Prostate gland (tissue), 2 donors: ENCODE results near the gene ZSCAN21. TPM values are rescaled to one million over a fixed set of nuclear protein-coding genes. Genes with fewer than 3 reads are reported as not detected.

ENCODE experiments used
- DNase-seq: peaks from one replicate; pipeline ENCODE4 v3.0.0-alpha.2; 2019; ENCODE audit warnings: low spot score
- H3K27ac ChIP-seq, 2 donors: fragments of 200-600 bp; sonication (generic); 2 replicates each; pipeline ENCODE4 v1.5.1; 2017 to 2019
- H3K27me3 ChIP-seq: fragments of 200-600 bp; sonication (generic); replicated peaks from 2 replicates; pipeline ENCODE4 v1.5.1; 2019; ENCODE audit not compliant: insufficient read depth
- H3K36me3 ChIP-seq, 2 donors: fragments of 200-600 bp; sonication (generic); 1 replicate in 1 of 2; 2 replicates in 1 of 2; pipeline versions ENCODE4 v1.5.1 to v1.8.1; 2017 to 2019
- H3K4me1 ChIP-seq: fragments of 200-600 bp; sonication (generic); replicated peaks from 2 replicates; pipeline ENCODE4 v1.5.1; 2019
- H3K4me3 ChIP-seq, 2 donors: fragments of 200-600 bp; sonication (generic); 2 replicates each; pipeline ENCODE4 v1.5.1; 2017 to 2019
- H3K9me3 ChIP-seq: fragments of 200-600 bp; sonication (generic); 2 replicates; pipeline ENCODE4 v1.5.1; 2017
- CTCF ChIP-seq, 4 experiments: fragments of 200-600 bp in 2 of 4; fragments of 450-650 bp in 2 of 4; sonication (generic) in 2 of 4; IDR thresholded peaks; 1 replicate in 3 of 4; 2 replicates in 1 of 4; pipeline ENCODE4 v1.5.1; 2016 to 2019; ENCODE audit warnings: antibody characterized with exemption in 4 of 4, mild to moderate bottlenecking in 2 of 4, moderate library complexity in 2 of 4
- POLR2A ChIP-seq: fragments of 450-650 bp; IDR thresholded peaks from one replicate; pipeline ENCODE4 v1.6.1; 2016; ENCODE audit warnings: antibody characterized with exemption, mild to moderate bottlenecking
- POLR2AphosphoS5 ChIP-seq: sonication (generic); formaldehyde crosslinking; IDR thresholded peaks from one replicate; pipeline ENCODE4 v1.6.1; 2017; ENCODE audit warnings: antibody characterized with exemption
- WGBS: methylation state at CpG from one replicate; pipeline ENCODE4 v1.1.5; 2018; 5-methylcytosine and 5-hydroxymethylcytosine counted together
- intact Hi-C: fragments of 100-400 bp; cut with DNase I; formaldehyde crosslinking; loops from one replicate; pipeline ENCODE4 v1.14.2; 2022
- total RNA-seq, 2 donors: library from RNA; depleted of rRNA; stranded (reverse); fragments of >200 nt; gene quantifications; one replicate each; pipeline ENCODE4 v1.1.0, GENCODE V29; 2016

ZSCAN21 gene
- total RNA-seq, 2 donors from 2014 or later: 24.6 to 38.0 TPM

- Histone ChIP-seq H3K9me3 (no peaks in the 10 kb centered on the region), H3K36me3 (peaks cover 0 to 6% of the 10 kb centered on the region in 2 donors), H3K4me3 (no peak overlapping the region), H3K27ac (peak overlapping the region in 1 of 2 donors; percentile 23), H3K4me1 (no peaks in the 10 kb centered on the region), H3K27me3 (no peaks in the 10 kb centered on the region)
- TF ChIP-seq POLR2AphosphoS5 (peak; percentile 31), CTCF (IDR thresholded peaks at IDR 0.05) (no peak), POLR2A (no peak)
- WGBS: 40% methylated on average over 8 of the region's 8 CpGs
- no peak for DNase-seq
- intact Hi-C loops: no loop called here
These were observed 16.0 kb downstream of the ZSCAN21 start for GRCh38 chr7:100065452-100066186.

GRCh38 chr7:100066953-100067352, 17.4 kb downstream of the ZSCAN21 start:
- no peaks in the 10 kb centered on the region for H3K27me3 ChIP-seq
- intact Hi-C loops: no loop called here
- H3K9me3 ChIP-seq: no peaks in the 10 kb centered on the region
- no peaks in the 10 kb centered on the region for H3K4me1 ChIP-seq
- TF ChIP-seq CTCF (IDR thresholded peaks at IDR 0.05): no peak
- no peak for TF ChIP-seq POLR2A
- no peak for TF ChIP-seq POLR2AphosphoS5
- 91% methylated on average over 7 of the region's 7 CpGs for WGBS
- H3K4me3 ChIP-seq: no peak overlapping the region
- no peak overlapping the region for H3K27ac ChIP-seq
- no peak for DNase-seq
- H3K36me3 ChIP-seq: peaks cover 12 to 19% of the 10 kb centered on the region in 2 donors

GRCh38 chr7:100069991-100070390, 20.4 kb downstream of the ZSCAN21 start:
- peaks cover 14 to 43% of the 10 kb centered on the region in 2 donors for H3K36me3 ChIP-seq
- no peak overlapping the region for H3K4me3 ChIP-seq
- no peak for DNase-seq
- intact Hi-C loops: no loop called here
- TF ChIP-seq POLR2A: no peak
- TF ChIP-seq CTCF (IDR thresholded peaks at IDR 0.05): no peak
- no peak for TF ChIP-seq POLR2AphosphoS5
- no peaks in the 10 kb centered on the region for H3K27me3 ChIP-seq
- H3K27ac ChIP-seq: no peak overlapping the region
- WGBS: 96% methylated on average over 5 of the region's 5 CpGs
- no peaks in the 10 kb centered on the region for H3K4me1 ChIP-seq
- no peaks in the 10 kb centered on the region for H3K9me3 ChIP-seq

GRCh38 chr7:100071018-100071723, 21.6 kb downstream of the ZSCAN21 start:
- WGBS: 97% methylated on average over 11 of the region's 11 CpGs
- intact Hi-C loops: no loop called here
- no peak overlapping the region for H3K4me3 ChIP-seq
- H3K4me1 ChIP-seq: no peaks in the 10 kb centered on the region
- no peak for TF ChIP-seq CTCF (IDR thresholded peaks at IDR 0.05)
- TF ChIP-seq POLR2A: no peak
- no peak for TF ChIP-seq POLR2AphosphoS5
- H3K27me3 ChIP-seq: no peaks in the 10 kb centered on the region
- H3K36me3 ChIP-seq: peaks cover 14 to 48% of the 10 kb centered on the region in 2 donors
- no peak overlapping the region for H3K27ac ChIP-seq
- no peak for DNase-seq
- H3K9me3 ChIP-seq: no peaks in the 10 kb centered on the region
